AG08396 (cell line): ENCODE measurements around the gene ANXA7.
A peak's percentile ranks its signal among the peaks of the same experiment; 100 is the strongest.
"Not testable (repeated sequence)": the region's sequence is repeated elsewhere in the genome, so short reads cannot be mapped to it uniquely, and the experiment has no call there.

ENCODE experiments used
- DNase-seq: peaks from one replicate; pipeline ENCODE4 v3.0.0; 2012; ENCODE audit warnings: low spot score, mixed read lengths

ANXA7 gene

GRCh38 chr10:73408061-73408460, 5.8 kb downstream of the ANXA7 start:
- no peak for DNase-seq

DNA sequence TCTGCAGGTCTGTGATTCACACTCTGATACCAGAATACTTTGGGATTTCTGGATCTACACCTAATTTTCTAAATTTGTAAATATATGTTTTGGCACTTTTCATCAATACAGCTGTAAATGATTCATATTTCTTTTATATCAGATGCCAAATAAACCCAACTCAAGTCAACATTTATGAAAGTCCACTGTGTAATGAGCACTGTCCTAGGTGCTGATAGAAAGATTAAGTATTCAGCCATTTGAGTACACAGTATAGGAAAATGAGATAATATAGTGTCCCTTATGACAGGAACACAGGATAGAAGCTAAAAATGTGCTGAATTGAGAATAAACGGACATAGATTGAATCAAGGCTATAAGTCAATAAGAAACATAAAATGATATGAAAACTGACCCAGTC, 6.4 kb downstream of the ANXA7 start:
- DNase-seq = no peak

DNA sequence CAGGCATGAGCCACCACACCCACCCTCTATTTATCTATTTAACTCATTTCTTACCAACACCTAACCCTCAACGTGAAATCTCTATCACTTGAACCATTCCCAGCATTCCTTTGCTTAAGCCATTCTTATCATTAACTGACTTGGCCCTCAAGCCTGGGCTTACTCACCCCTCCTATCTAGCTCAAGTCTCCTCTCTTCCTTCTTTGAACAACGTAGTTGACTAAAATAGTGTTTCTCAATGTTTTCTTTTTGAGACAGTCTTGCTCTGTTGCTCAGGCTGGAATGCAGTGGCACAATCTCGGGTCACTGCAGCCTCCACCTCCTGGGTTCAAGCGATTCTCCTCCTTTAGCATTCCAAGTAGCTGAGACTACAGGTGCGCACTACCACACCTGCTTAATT, 7.0 kb downstream of the ANXA7 start:
- DNase-seq = no peak

DNA sequence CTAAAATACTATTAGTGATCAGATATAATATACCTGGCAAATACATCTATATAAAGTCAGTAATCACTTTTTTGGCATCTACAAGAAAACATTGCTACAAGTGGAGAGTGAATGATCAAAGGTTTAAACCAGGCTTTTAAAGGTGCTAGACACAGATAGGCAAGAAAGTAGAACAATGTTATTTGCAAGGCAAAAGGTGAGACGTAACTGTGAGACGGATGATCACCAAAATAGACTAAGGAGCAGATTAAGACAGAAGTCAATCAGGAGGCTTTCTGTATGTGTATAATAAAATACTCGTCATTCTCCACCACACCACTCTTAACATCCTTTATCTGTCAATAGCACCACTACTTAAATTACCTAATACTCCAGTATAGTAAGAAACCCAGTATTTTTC, 8.3 kb downstream of the ANXA7 start:
- DNase-seq = no peak

DNA sequence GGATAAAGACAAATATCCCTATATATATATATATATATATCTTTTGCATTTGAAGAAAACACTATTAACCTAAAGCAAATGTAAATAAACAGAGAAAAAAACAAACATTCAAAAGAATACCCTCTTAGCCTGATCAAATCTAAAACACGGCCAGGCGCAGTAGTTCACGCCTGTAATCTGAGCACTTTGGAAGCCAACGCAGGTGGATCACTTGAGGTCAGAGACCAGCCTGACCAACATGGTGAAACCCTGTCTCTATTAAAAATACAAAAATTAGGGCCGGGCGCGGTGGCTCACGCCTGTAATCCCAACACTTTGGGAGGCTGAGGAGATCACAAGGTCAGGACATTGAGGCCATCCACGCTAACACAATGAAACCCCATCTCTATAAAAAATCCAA, 9.2 kb downstream of the ANXA7 start:
- DNase-seq = no peak

GRCh38 chr10:73401636-73402035, 12.2 kb downstream of the ANXA7 start:
- DNase-seq = no peak

DNA sequence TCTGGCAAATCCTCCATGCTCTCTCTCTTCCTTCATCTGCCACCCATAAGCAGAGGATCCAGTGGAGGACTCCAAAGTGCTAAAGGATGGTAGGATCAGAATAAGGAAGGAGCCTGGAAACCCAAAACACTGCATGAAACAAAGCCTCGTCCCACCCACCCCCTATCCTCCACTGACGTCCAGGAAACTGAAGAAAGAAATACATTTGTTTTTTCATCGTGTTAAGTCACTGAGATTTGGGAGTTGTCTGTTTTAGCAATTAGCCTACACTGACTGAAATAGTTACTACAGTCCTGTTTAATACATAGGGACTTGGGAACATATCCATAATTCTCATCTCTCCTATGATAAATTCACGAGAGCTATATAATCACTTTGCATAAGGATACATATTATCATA, 14.8 kb downstream of the ANXA7 start:
- DNase-seq = no peak

- no peak for DNase-seq
Measured at GRCh38 chr10:73398024-73398423, 15.8 kb downstream of the ANXA7 start.

DNA sequence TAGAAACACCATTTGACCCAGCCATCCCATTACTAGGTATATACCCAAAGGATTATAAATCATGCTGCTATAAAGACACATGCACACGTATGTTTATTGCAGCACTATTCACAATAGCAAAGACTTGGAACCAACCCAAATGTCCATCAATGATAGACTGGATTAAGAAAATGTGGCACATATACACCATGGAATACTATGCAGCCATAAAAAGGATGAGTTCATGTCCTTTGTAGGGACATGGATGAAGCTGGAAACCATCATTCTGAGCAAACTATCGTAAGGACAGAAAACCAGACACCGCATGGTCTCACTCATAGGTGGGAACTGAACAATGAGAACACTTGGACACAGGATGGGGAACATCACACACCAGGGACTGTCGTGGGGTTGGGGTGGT, 19.5 kb downstream of the ANXA7 start:
- DNase-seq = not testable (repeated sequence)

GRCh38 chr10:73388228-73388627, 25.6 kb downstream of the ANXA7 start:
- DNase-seq = no peak

DNA sequence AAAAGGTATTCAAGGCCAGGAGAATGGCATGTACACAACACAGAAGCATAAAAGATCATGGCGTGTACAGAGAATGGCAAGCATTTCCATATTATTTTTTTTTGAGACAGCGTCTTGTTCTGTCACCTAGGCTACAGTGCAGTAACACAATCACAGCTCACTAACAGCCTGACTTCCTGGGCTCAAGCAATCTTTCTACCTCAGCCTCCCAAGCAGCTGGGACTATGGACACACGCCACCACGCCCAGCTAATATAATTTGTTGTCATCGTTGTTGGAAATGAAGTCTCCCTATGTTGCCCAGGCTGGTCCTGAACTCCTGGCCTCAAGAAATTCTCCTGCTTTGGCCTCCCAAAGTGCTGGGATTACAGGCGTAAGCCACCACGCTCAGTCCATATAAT, 27.3 kb downstream of the ANXA7 start:
- DNase-seq = no peak

DNA sequence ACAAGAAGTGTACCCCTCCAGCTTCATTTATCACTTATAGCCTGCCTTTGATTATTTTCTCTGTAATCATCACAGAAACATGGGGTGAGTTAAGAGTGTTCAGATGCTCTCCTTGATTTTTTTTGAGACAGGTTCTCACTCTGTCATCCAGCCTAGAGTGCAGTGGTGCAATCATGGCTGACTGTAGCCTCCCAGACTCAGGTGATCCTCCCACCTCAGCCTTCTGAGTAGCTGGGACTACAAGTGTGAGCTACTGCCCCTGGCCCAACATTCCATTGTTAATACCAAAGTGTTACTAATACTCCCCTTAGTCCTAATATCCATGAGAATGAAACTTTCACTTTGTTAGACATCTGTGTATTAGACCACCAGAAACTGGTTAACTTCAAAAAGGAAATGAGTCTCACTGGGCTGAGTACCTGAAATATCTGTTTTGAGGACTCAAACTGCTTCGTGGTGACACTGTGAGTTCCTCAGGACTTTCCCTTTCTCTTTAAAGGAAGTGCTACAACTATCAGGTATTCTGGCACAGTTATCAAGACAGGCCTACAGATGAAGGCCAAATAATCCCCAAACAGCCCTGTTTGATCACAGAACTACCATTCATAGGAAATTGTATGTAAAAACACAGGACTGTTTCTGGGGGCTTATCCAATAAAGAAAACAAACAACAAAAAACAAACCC, 34.7 kb downstream of the ANXA7 start:
- no peak for DNase-seq

GRCh38 chr10:73376679-73377078, 37.2 kb downstream of the ANXA7 start:
- DNase-seq = no peak

DNA sequence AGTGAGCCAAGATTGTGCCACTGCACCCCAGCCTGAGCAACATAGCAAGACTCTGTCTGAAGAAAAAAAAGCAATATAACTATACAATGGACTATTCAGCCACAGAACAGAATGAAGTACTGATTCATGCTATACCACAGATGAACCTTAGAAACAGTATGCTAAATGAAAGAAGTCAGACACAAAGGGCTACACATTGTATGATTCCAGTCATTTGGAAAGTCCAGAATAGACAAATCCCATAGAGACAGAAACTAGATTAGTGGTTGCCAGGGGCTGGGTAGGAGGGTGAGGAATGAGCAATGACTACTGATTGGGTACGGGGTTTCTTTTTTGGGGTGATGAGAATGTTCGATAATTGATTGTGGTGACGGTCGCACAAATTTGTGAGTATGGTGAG, 45.6 kb downstream of the ANXA7 start:
- no peak for DNase-seq

DNA sequence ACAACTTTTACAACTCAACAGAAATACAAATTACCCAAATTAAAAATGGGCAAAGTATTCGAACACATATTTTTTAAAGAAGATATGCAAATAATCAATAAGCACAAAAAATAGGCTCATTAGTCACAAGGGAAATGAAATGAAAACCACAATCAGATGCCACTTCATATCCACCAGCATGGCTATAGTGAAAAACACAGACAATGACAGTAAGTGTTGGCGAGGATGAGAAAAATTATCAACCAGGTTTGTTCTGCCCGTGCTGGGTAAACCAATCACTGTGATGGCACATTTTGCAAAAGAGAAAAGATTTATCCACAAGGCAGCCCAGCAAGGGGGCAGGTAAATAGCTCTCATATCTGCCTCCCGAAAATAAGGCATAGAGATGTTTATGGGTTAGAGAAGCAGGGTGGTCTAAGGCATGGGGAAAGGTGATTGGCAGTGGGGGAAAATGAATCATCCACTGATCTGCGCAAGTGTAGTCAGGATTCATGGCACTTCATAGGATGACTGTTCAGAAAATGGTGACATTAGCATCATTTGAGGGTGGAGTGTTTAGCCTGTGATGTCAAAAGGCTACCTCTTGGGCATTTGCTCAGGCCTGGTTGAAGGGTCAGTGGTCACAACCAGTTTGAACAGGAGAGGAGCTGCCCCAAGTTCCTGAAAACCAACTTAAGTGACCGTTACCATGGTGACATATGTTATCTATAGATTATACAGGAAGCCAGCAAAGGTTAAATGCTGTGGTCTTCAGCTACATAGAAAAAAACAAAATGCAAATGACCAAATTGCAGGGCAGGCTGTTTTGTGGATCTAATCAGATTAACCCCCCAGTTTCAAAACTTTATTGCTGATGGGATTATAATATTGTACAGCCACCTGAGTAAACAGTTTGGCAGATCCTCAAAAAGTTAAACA, 47.2 kb downstream of the ANXA7 start:
- DNase-seq = no peak

- DNase-seq = no peak
Measured at GRCh38 chr10:73364964-73365363, 48.9 kb downstream of the ANXA7 start.

DNA sequence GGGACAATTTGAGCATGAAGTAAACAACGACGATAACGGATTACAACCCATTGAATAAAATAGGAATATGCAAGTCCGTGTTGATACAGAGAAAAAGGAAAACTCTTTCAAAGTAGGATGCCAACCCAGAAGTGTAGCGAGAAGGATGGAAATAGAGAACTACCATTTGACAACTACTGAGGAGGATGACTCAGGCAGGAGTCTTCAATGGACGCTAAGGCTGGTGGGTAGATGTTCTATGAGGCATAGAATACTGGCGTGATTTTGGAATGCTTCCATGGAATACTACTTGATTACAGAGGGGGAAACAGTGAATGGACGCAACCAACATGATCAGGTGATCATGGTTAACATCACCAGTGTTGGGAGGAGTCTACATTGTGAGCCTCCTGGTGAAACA, 54.4 kb downstream of the ANXA7 start:
- DNase-seq = no peak

DNA sequence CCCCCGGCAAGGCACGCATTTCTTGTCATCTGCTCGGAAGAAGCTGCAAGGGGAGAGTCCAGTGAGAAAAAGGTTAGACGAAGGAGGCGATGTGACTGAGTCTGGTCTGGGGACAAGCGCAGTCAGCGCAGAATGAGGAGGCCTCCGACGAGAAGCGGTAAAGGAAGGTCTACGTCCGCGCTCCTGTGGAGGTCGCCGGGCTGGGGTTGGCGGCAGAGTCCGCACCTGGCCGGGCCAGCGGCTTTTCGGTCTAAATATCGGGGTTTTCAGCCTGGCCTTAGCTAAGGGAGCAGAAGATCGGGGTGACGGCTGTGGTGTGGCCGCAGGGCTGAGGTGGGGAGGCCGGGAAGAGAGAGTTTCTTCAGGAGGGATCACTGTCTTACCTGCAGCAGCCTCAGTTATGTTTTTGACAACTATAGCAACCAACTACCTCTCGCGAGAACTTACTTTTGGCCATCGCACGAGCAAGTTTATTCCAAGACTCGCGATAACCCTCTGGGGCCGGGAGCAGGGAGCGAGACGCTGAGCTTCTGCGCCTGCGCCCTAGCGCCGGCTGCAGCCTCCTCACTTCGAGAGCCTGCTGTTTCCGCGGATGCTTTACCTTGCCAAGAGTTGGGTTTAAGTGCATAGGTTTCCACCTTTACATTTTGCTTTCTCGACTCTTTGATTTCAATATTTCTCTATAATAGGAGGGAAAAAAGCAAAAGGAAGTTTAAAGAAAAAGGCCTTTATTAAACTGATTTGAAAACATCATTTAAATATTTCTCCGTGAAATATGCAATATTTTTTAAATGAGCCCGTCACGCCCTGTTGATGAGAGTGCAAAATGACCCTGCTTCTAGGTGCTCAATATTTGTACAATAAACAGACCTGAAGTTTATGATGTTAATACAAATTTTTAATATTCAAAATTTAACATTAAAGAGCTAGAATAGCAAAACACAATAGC, 55.3 kb downstream of the ANXA7 start, which contains the start of gene CFAP70:
Gene CFAP70, minus strand, starts transcription at position 534 of the 949 bp plus-strand sequence. CDS start 4,068 bp downstream, outside the sequence.
- peak; percentile 97 for DNase-seq

GRCh38 chr10:73357821-73358220, 56.0 kb downstream of the ANXA7 start:
- no peak for DNase-seq

DNA sequence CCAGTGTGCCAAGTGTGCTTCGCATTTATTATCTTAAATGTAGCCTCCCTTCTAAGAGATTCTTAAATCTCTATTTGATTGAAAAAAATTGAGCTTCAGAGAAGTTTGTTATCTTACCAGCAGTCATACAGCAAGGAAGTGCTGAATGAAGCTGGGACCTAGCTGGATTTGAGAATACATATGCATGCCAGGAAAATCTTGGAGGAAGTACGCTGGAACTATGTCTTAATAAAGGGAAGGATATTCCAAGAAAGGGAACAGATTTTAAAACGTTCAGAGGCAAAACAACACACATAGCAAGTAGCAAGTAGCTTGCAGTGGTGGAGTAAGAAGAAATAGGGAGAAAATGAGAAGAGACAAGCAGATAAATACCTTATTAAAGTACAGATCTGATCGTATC, 56.7 kb downstream of the ANXA7 start:
- DNase-seq = no peak

- no peak for DNase-seq
Measured at GRCh38 chr10:73344269-73344668, 69.6 kb downstream of the ANXA7 start.

DNA sequence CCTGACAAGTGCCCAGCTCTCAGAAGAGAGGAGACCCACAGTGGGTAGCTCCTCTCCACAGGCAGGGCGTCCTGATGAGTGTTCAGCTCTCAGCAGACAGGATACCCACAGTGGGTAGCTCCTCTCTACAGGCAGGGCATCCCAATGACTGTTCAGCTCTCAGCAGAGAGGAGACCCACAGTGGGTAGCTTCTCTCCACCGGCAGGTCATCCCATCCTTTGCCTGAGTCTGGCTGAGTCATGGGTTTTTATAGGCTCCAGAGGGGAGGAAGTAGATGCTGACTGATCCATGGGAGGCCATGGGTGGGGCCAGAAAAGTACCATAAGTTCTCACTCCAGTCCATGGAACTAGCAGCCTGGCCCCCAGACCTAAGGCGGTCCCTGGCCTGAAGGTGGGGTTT, 73.7 kb downstream of the ANXA7 start:
- DNase-seq = no peak
